Progenitor cell of endocrine pancreas (in vitro differentiated cells): ENCODE results near the gene ZNF37A. TPM values are rescaled to one million over a fixed set of nuclear protein-coding genes. Genes with fewer than 3 reads are reported as not detected.
"Not testable (repeated sequence)": the region's sequence is repeated elsewhere in the genome, so short reads cannot be mapped to it uniquely, and the experiment has no call there.

ENCODE experiments used
- DNase-seq: peaks from one replicate; pipeline ENCODE4 v3.0.0; 2021; ENCODE audit warnings: low spot score; ENCODE audit not compliant: unreplicated experiment
- H3K27ac Mint-ChIP-seq: 2 replicates; pipeline ENCODE4 v1.8.0; 2021; ENCODE audit warnings: mild to moderate bottlenecking, moderate library complexity, mixed read lengths
- H3K27me3 Mint-ChIP-seq: 2 replicates; pipeline ENCODE4 v1.8.0; 2021; ENCODE audit warnings: mixed read lengths
- H3K36me3 Mint-ChIP-seq: 2 replicates; pipeline ENCODE4 v1.8.0; 2022; ENCODE audit warnings: mixed read lengths; ENCODE audit not compliant: insufficient read depth
- H3K4me1 Mint-ChIP-seq: 2 replicates; pipeline ENCODE4 v1.8.0; 2021; ENCODE audit warnings: low read depth, mixed read lengths
- H3K4me3 Mint-ChIP-seq: 2 replicates; pipeline ENCODE4 v1.8.0; 2021; ENCODE audit warnings: low read depth, mild to moderate bottlenecking, moderate library complexity, mixed read lengths
- H3K9me3 Mint-ChIP-seq: 2 replicates; pipeline ENCODE4 v1.8.0; 2021; ENCODE audit warnings: low read depth, mixed read lengths
- CTCF ChIP-seq: fragments of 200-600 bp; sonication (generic); IDR thresholded peaks from one replicate; pipeline ENCODE4 v1.5.0; 2021; ENCODE audit warnings: antibody characterized with exemption, mild to moderate bottlenecking; ENCODE audit not compliant: unreplicated experiment
- total RNA-seq: library from RNA; stranded (reverse); gene quantifications from 2 replicates; pipeline ENCODE4 v1.2.1, GENCODE V29; 2021

ZNF37A gene
- total RNA-seq, 1 donor from 2014 or later: 18.8 TPM

GRCh38 chr10:38070501-38070900 lies 23.6 kb upstream of the ZNF37A start:
- TF ChIP-seq CTCF: no peak
- H3K4me1 Mint-ChIP-seq: no peaks in the 10 kb centered on the region
- H3K36me3 Mint-ChIP-seq: peaks cover 2% of the 10 kb centered on the region
- H3K27ac Mint-ChIP-seq: no peak overlapping the region
- H3K27me3 Mint-ChIP-seq: no peaks in the 10 kb centered on the region
- DNase-seq: no peak
- no peak overlapping the region for H3K4me3 Mint-ChIP-seq
- H3K9me3 Mint-ChIP-seq: peaks cover 43% of the 10 kb centered on the region

GRCh38 chr10:38072552-38072951 lies 21.6 kb upstream of the ZNF37A start:
- no peak overlapping the region for H3K4me3 Mint-ChIP-seq
- TF ChIP-seq CTCF: no peak
- no peaks in the 10 kb centered on the region for H3K4me1 Mint-ChIP-seq

DNA sequence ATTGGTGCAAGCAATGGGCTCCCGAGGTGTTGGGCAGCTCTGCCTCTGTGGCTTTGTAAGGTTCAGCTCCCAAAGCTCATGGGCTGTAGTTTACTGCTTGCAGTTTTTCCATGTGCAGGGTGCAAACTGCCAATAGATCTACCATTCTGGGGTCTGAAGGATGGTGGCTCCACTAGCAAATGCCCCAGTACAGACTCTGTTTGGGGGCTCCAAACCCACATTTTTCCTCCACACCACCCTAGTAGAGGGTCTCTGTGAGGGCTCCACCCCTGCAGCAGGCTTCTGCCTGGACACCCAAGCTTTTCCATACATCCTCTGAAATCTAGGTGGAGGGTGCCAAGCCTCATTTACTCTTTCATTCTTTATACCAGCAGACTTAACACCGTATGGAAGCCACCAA lies 17.4 kb upstream of the ZNF37A start:
- no peak overlapping the region for H3K27ac Mint-ChIP-seq
- peaks cover 58% of the 10 kb centered on the region for H3K9me3 Mint-ChIP-seq
- H3K36me3 Mint-ChIP-seq: peaks cover 2% of the 10 kb centered on the region
- H3K4me1 Mint-ChIP-seq: no peaks in the 10 kb centered on the region
- TF ChIP-seq CTCF: no peak
- DNase-seq: no peak
- H3K27me3 Mint-ChIP-seq: no peaks in the 10 kb centered on the region
- H3K4me3 Mint-ChIP-seq: no peak overlapping the region

More at GRCh38 chr10:38072552-38072951, 21.6 kb upstream of the ZNF37A start:
- peaks cover 54% of the 10 kb centered on the region for H3K9me3 Mint-ChIP-seq
- DNase-seq: no peak
- H3K36me3 Mint-ChIP-seq: peaks cover 2% of the 10 kb centered on the region
- H3K27ac Mint-ChIP-seq: peak overlapping the region; percentile 14
- no peaks in the 10 kb centered on the region for H3K27me3 Mint-ChIP-seq

- H3K9me3 Mint-ChIP-seq: peaks cover 15% of the 10 kb centered on the region
- not testable (repeated sequence) for H3K4me1 Mint-ChIP-seq
- H3K36me3 Mint-ChIP-seq: peaks cover 32% of the 10 kb centered on the region
Observed at GRCh38 chr10:38093318-38093717, 819 bp upstream of the ZNF37A start.

DNA sequence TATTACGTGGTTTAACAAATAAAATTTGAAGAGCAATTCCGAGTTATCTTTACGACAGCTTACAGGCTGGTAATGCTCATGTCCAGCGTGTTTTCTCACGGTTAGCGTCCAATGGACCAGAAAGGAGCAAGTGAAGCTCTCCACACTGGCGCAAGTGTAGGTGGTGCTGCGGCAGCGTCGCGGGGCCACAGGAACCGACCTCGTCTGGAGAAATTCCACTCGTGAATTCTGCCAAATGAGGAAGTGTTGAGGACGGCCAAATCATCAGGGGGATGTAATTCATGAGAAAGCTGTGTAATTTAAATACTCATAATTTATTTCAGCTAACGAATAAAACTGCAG lies 350 bp upstream of the ZNF37A start:
- Mint-ChIP-seq H3K9me3 (peaks cover 20% of the 10 kb centered on the region), H3K27ac (peak overlapping the region; percentile 96), H3K27me3 (no peaks in the 10 kb centered on the region), H3K36me3 (peaks cover 37% of the 10 kb centered on the region), H3K4me3 (peak overlapping the region; percentile 79), H3K4me1 (peaks cover 8% of the 10 kb centered on the region)
- DNase-seq: no peak
- TF ChIP-seq CTCF: no peak

More at GRCh38 chr10:38093318-38093717, 819 bp upstream of the ZNF37A start:
- Mint-ChIP-seq H3K27ac (peak overlapping the region; percentile 60), H3K4me3 (peak overlapping the region; percentile 79)
- H3K27me3 Mint-ChIP-seq, DNase-seq: not testable (repeated sequence)

DNA sequence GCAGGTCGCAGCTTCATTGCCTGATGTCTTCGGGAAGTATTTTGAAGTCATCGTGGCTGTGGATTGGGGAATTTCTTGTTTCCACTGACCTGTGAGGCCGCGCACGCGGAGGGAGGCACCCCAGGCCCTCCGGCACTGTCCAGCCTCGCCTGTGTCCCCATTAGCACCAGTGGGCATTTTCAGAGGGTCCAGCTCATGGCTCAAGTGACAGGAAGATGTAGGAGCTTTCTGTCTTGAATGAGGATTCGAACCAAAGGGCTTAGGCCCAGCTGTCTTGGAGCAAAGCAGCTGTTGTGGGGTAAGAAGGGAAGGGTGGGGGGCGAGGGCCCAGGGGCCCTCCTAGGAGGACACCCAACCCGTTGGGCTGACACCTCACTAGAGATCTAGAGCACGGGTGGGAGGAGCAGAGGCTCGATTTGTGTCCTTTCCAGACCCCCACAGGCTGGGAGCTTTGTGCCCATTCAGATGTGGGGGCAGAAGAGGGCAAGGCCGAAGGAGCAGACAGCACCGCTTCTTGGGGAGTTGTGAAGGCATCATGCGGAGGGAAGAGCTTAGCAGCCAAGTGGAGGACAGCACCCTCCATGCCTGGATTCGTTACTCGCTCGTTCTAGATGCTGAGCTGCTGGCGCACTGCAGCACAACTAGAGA lies 914 bp downstream of the ZNF37A start:
- peaks cover 32% of the 10 kb centered on the region for H3K9me3 Mint-ChIP-seq
- H3K27ac Mint-ChIP-seq: peak overlapping the region; percentile 96
- DNase-seq: no peak
- H3K4me1 Mint-ChIP-seq: peaks cover 8% of the 10 kb centered on the region
- TF ChIP-seq CTCF: no peak
- H3K36me3 Mint-ChIP-seq: peaks cover 50% of the 10 kb centered on the region
- no peaks in the 10 kb centered on the region for H3K27me3 Mint-ChIP-seq
- H3K4me3 Mint-ChIP-seq: peak overlapping the region; percentile 79
